ENCODE measurements around the gene TJP1.
"Not testable (repeated sequence)": the region's sequence is repeated elsewhere in the genome, so short reads cannot be mapped to it uniquely, and the experiment has no call there.

TJP1 gene

GRCh38 chr15:29670266-29670665, 152.0 kb downstream of the TJP1 start:
- no peak for DNase-seq (ENCODE audit: low read depth in 2 of 2, low spot score in 1 of 2)

GRCh38 chr15:29669823-29670222, 152.4 kb downstream of the TJP1 start:
- no peak for DNase-seq (ENCODE audit: low read depth in 2 of 2, low spot score in 1 of 2)

GRCh38 chr15:29668120-29668602, 154.1 kb downstream of the TJP1 start:
- no peak for DNase-seq (ENCODE audit: low read depth in 2 of 2, low spot score in 1 of 2)

GRCh38 chr15:29666241-29666640, 156.0 kb downstream of the TJP1 start:
- no peak for DNase-seq (ENCODE audit: low read depth in 2 of 2, low spot score in 1 of 2)

GRCh38 chr15:29665444-29666003, 156.7 kb downstream of the TJP1 start:
- no peak for DNase-seq (ENCODE audit: low read depth in 2 of 2, low spot score in 1 of 2)

GRCh38 chr15:29664406-29664805, 157.9 kb downstream of the TJP1 start:
- DNase-seq (ENCODE audit: low read depth in 2 of 2, low spot score in 1 of 2), result no peak

GRCh38 chr15:29657476-29657817, 164.8 kb downstream of the TJP1 start:
- not testable (repeated sequence) for DNase-seq (ENCODE audit: low read depth in 2 of 2, low spot score in 1 of 2)

- DNase-seq (ENCODE audit: low read depth in 2 of 2, low spot score in 1 of 2), result no peak
Measured at GRCh38 chr15:29656636-29657475, 165.4 kb downstream of the TJP1 start.

- DNase-seq (ENCODE audit: low read depth in 2 of 2, low spot score in 1 of 2), result no peak
Measured at GRCh38 chr15:29652595-29652994, 169.7 kb downstream of the TJP1 start.

- no peak for DNase-seq (ENCODE audit: low read depth in 2 of 2, low spot score in 1 of 2)
Measured at GRCh38 chr15:29651476-29652233, 170.6 kb downstream of the TJP1 start.
